Heart left ventricle (tissue), 13 donors: Measurements from ENCODE around the gene CST1.

Experiments used
- POLR2A ChIP-seq, 2 donors: fragments of 450-650 bp; IDR thresholded peaks; one replicate each; pipeline ENCODE4 v1.6.1; 2017; ENCODE audit warnings: antibody characterized with exemption in 2 of 2, mild to moderate bottlenecking in 2 of 2, moderate library complexity in 2 of 2
- TF ChIP-seq, protein P1 (sequence below), 12 donors: fragments of 200-600 bp; sonication (generic) in 4 of 12; IDR thresholded peaks; one replicate each; pipeline versions ENCODE4 v1.5.0 to v1.8.0; 2018 to 2022; ENCODE audit warnings: antibody characterized with exemption in 12 of 12, mild to moderate bottlenecking in 5 of 12
- donor health status: ischemic (EF 13 %, LVEDD 7.1; RV severe dilation, severe dysfunction).
- donor health status: DM: no; HTN: yes; CAD: no.
- donor health status: DM: no; HTN: no; CAD: no.
- donor health status: ischemic (EF 25% LVEDD 6.9; RV normal size, moderate dysfunction).
- donor health status: ischemic (EF 25% LVEDD 5.7; RV mildly dilated, moderate dysfunction).
- donor health status: ischemic (EF 35%, LVEDD 5.7; RV mildly dilated, moderate dysfunction).
- donor health status: nonischemic (EF 11% LVEDD 7.7; RV severe dilation, severe dysfunction).
- donor health status: DM: yes; HTN: yes; CAD: no.
- donor health status: PGD.
- donor health status: ischemic (EF 29% LVEDD 5.4; RV normal size, mild dysfunction).
- donor health status: nonischemic (EF 23%, LVEDD 6.1; RV moderate dilation, normal function).

DNA sequence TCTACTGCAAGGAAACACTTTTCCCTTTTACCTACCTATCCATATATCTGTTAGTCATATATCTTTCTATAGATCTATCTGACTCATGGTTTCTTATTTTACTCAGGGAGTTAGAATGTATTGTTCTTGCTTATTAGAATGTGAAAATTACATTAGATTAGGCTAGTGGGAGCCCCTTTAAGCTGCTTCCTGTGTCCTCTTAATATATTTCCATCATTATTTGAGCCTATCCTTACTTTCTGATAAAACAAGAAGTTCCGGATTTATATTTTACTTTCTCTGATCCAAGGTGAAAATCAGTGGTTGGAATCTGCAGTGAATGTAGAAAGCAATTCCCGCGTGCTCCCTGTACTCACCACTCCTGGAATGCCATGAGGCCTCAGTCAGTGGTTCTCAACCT is 44.8 kb upstream of the CST1 start:
- TF ChIP-seq, protein P1, sequence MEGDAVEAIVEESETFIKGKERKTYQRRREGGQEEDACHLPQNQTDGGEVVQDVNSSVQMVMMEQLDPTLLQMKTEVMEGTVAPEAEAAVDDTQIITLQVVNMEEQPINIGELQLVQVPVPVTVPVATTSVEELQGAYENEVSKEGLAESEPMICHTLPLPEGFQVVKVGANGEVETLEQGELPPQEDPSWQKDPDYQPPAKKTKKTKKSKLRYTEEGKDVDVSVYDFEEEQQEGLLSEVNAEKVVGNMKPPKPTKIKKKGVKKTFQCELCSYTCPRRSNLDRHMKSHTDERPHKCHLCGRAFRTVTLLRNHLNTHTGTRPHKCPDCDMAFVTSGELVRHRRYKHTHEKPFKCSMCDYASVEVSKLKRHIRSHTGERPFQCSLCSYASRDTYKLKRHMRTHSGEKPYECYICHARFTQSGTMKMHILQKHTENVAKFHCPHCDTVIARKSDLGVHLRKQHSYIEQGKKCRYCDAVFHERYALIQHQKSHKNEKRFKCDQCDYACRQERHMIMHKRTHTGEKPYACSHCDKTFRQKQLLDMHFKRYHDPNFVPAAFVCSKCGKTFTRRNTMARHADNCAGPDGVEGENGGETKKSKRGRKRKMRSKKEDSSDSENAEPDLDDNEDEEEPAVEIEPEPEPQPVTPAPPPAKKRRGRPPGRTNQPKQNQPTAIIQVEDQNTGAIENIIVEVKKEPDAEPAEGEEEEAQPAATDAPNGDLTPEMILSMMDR (IDR thresholded peaks at IDR 0.05) = no peak
- TF ChIP-seq POLR2A (IDR thresholded peaks at IDR 0.05) = no peak
